KOPT-K1 (cell line): ENCODE data around the gene COL13A1.

Experiments used
- H3K27ac ChIP-seq: fragments of 200-600 bp; sonication (generic); 2 replicates; pipeline ENCODE4 v1.5.1; 2016; ENCODE audit warnings: antibody characterized with exemption, mild to moderate bottlenecking, low read depth, low read length; ENCODE audit not compliant: poor library complexity, severe bottlenecking
- H3K36me3 ChIP-seq: fragments of 200-600 bp; sonication (generic); 2 replicates; pipeline ENCODE4 v1.5.1; 2017; ENCODE audit warnings: antibody characterized with exemption, mild to moderate bottlenecking, low read length, moderate library complexity; ENCODE audit not compliant: insufficient read depth
- H3K9me3 ChIP-seq: fragments of 200-600 bp; sonication (generic); 2 replicates; pipeline ENCODE4 v1.5.1; 2017; ENCODE audit warnings: antibody characterized with exemption, low read length, mild to moderate bottlenecking; ENCODE audit not compliant: insufficient read depth, poor library complexity, severe bottlenecking

COL13A1 gene

DNA sequence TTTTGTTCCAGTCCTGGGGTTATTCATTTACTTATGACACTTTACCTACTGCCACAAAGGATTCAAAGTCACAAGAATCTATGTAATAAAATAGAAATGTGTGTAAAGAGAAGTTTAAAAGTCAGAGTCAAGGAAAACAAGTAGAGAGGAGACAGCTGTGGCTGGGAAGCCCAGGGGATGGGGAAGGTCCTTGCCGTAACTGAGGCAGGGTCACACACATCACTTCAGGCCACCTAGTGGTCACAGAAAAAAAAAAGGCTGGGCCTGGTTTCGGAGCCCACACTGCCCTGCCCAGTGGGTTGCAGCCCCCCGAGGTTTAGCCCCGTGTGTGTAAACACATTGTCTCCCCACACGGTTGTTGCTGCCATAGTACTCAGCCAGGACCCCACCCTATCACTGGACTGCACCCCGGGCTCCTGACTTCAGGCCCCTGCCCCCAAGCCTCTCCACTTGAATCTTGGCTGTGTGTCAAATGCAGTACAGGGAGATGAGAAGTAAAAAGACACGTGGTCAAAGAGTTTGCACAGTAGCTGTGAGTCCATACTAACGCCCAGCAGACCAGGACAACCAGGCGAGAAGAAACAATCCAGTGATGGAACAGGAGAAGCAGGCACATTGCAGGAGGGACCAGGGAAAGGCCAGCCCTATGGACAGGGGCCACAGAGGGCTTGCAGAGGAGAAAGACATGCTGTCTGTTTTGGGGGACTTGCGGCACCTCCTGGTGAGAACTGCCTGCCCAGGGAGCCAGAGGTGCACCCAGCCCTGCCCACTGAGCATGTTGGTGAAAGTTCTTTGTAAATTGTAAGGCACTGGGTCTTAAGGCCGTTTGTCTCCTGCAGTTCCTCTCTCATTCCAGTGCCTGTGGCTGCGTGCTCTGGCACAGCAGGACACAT lies 159.5 kb downstream of the COL13A1 start:
- Histone ChIP-seq H3K27ac (no peak overlapping the region), H3K36me3 (no peaks in the 10 kb centered on the region), H3K9me3 (no peaks in the 10 kb centered on the region)

DNA sequence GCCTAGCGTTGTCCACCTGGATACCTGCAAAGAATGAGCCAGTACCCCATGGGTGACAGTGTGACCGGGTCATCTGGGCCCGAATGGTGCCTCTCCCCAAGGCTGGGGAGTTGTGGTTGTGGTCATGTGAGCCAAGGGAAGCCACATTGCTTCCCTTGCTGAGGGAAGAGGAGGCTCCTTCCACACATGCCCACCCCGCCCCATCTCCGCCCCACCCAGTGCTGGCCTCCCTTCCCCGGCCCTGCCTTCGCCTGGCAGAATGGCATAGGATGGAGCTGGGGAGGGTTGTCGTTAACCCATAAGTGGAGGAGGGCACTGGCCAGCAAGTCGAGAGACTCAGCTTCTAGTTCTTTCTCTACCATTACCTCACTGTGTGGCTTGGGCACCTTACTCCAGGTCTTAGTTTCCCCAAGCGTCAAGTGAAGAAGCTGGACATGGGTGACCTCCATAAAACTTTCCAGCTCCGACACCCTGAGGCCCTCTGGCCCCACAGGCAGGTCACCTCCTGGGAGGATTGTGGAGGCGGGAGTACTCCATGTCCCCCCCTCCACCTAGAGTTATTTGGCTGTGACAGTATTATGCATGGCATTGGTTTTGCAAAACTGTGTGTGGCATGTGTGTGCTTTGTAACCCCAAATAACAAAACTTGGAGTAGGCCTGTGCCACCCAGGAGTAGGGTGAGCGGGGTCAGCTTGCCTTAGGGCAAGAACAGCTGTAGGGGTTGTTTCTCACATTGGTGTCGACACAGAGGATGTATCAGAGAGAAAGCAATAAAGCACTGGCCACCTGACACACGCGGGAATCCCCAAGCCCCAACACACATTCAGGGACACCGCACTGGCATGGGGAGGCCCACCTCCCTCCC lies 160.4 kb downstream of the COL13A1 start:
- Histone ChIP-seq H3K9me3 (no peaks in the 10 kb centered on the region), H3K27ac (no peak overlapping the region), H3K36me3 (no peaks in the 10 kb centered on the region)

DNA sequence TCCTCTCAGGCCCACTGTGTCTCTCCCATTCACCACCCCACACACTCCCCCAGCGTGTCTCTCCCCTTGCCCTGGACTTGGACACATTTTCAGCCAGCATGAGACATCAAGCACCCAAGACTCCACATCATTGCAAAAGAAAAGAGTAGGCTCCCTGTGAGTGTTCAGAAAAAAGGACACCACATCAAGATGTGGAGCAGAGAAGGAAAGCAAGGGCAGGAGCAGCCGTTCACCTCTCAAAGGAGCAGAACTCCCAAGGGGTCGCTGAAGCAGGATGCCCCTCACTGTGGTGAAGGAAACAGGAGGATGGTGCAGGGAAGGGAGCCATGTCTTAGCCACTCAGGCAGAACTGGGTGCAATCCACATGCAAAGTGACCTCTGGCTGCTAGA lies 161.0 kb downstream of the COL13A1 start:
- Histone ChIP-seq H3K36me3 (no peaks in the 10 kb centered on the region), H3K9me3 (no peaks in the 10 kb centered on the region), H3K27ac (no peak overlapping the region)

DNA sequence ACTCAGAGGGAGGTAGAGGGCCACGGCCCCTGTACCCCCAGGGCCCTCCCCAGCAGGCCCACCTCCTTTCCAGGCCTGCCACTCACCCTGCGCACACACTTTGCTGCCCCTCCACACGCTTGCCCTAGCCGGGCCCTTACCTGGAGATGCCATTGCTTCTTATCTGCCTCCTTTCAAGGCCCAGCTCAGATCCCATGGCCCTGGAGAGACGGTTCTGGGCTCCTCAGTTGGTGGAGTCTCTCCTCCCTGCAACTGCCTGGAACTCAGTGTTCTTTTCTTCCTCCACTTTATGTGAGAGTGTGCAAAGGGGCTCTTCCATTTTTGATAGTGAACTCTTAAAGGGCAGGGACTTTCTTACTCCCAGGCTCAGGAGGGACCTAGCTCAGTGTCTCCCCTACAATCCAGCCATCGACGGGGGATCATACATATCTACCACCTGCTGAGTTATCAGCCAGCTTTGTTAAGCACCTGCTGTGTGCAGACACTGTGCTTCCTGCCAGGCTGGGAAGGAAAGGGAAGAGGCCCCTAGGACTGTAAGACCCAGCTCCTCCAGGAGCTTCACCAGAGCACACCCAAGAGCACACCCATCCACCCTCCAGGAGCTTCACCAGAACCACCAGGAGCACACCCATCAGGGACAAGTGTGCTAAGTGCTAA lies 161.6 kb downstream of the COL13A1 start:
- Histone ChIP-seq H3K27ac (no peak overlapping the region), H3K36me3 (no peaks in the 10 kb centered on the region)

DNA sequence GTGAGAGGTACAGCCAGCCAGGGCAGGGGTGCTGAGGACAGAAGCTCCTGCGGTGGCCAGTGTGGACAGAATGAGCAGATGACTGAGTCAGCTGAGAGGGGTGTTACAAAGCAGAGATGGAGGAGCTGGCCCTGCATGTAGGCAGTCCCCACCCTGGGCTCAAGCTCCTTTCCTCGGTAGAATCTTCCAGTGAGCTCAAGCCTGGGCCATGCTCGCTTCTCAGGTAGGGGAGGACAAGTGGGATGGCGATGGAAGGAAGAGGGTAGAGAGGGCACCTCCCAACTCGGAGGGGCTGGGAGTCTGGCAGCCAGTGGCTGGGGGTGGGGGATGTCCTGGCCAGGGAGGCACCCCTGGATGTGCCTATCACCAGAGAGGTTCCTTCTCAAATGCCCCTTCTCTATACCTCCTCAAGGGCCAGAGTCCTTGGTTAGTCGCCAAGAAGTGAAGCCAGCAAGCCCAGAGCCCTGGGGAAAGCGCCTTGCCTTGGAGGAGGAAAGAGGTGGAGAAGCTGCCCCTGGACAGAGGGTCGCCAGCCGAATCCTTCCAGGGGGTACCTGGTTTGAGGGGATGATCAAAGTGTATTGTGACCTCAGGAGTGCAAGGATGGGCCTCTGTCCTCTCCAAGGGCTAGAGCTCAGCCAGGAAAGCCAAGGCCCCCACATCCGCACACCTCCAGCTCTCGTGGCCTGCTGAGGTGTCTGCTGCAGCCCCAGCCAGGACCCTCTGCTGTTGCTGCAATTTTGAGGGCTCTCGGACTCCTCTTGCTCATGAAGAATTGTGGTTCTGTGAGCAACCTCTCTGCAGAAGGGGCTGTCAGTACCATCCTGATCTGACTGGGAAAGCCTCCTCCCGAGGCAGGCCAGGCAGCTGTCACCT lies 162.4 kb downstream of the COL13A1 start:
- Histone ChIP-seq H3K27ac (no peak overlapping the region), H3K36me3 (no peaks in the 10 kb centered on the region), H3K9me3 (no peaks in the 10 kb centered on the region)

More for the DNA sequence above, 161.6 kb downstream of the COL13A1 start:
- no peaks in the 10 kb centered on the region for H3K9me3 ChIP-seq

DNA sequence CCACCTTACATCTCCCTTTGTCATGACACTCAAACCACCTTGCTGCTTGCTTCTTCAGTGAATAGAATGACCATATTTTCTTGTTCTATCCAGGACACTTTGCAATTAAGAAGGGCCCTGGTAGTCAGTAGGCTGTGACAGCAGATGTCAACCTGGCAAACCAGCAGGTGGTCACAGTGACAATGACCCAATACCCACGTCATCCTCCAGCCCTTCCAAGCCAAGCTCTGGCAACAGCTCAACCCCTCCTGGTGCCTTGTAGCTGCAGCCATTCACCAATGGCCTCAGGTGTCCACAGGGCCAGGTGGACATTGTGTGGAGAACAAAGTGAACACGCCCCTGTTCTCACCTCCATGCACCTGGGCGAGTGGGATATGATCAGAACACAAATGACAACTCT lies 163.4 kb downstream of the COL13A1 start:
- Histone ChIP-seq H3K27ac (no peak overlapping the region), H3K9me3 (no peaks in the 10 kb centered on the region), H3K36me3 (no peaks in the 10 kb centered on the region)

DNA sequence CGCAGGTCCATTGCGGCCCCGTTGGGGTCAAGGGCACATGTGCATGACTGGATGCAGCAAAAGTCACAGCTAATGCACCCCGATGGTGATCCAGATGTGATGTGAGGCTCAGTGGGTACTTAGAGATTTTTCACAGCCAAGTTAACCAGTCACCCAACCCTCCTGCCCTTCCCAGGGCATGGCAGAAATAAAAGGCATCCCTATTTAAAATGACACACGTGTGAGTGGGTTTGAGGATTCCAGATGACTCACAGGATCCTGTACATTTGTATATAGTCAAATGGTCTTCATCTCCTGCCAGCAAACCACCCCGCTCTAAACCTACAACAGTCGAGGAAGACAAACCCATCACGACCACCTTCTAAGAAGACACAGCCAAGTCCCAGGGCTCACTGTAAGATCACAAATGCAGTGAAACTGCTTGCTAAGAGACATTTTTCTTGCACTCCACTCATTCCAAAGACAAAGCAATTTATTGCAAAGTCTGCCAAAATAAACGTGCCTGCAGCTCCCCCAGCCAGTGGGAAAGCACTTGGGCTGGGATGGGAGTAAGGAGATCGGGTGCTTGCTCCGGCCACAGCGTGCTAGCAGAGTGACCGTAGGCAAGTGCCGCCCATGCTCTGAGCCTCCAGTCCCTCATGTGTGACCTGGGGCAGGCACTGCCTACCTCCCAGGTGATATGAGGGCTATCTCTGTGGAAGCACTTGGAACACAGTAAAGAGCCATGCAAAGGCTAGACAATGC lies 164.4 kb downstream of the COL13A1 start:
- no peak overlapping the region for H3K27ac ChIP-seq
- no peaks in the 10 kb centered on the region for H3K9me3 ChIP-seq
- no peaks in the 10 kb centered on the region for H3K36me3 ChIP-seq

DNA sequence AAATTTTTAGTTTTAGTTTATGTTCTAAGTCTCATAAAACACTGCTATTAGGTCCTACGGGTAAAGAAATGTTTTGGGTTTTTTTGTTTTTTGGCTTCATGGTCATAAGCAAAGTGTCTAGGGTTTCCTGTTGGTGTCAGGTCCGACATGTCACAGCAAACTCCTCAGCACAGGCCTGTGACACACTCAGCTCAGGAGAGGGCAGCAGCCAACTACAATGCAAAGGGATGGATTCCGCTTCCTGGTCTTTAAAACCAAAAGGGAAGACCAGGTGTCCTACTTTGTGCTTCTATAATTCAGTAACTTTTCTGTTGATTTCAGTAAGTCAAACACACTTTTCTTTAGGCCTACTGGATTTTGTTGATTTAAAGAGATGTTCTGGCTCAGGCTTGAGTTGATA lies 167.1 kb downstream of the COL13A1 start:
- H3K27ac ChIP-seq = no peak overlapping the region
- no peaks in the 10 kb centered on the region for H3K36me3 ChIP-seq
- H3K9me3 ChIP-seq = no peaks in the 10 kb centered on the region

DNA sequence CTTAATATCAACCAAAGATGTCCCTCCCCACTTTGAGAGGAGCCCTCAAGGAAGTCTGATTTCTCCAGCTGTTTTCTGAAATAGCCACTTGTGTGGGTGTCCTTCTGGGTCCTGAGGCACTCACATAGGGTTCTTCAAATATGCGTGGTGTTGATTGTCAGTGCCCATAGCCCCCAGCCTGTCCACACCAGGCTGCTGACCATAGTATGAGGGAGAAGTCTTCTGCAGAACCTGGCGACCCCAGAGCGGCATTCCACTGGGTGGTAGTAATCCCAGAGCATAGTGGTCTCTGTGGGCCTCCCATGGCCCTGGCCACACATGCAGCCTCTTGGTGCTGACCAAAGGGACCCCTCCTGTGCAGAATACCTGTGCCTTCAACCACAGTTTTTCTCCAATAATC lies 168.3 kb downstream of the COL13A1 start:
- Histone ChIP-seq H3K9me3 (no peaks in the 10 kb centered on the region), H3K27ac (no peak overlapping the region), H3K36me3 (no peaks in the 10 kb centered on the region)

DNA sequence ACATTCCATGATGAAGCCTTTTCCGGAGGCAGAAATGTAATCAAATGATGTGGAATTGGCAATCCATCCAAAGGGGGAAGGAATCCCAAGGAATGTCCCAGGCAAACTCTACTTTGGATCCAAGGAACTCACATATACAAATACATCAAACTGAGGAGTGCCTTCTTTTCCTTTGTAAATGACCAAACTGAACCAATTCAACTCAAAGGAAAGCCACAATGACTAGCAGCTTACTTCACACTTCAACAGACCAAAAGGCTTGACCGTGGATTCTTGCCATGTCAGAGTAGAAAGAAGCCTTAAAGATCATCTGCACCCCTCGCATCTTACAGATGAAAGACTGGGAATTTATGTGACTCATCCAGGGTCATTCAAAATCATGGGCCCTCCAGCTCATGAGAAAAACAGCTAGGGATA lies 171.3 kb downstream of the COL13A1 start:
- Histone ChIP-seq H3K27ac (no peak overlapping the region), H3K9me3 (peaks cover 4% of the 10 kb centered on the region), H3K36me3 (no peaks in the 10 kb centered on the region)

DNA sequence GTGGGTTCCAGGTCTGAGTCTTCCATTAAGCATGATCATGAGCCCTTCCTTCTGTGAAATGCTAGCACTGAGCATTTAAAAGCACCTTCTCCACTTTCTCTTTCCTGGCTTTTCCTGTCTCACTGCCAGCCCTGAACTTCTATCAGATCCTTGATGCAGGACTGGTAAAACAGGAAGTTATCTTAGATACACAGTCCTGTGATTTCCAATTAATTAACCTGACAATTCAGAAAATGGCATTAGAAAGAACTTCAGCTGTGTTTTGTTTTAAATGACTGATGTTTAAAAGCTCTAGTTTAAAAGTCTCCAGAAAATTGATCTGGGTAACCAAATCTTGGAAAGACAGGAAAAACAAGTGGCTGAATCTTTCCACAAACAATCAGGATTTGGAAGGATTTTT lies 172.0 kb downstream of the COL13A1 start:
- Histone ChIP-seq H3K27ac (no peak overlapping the region), H3K36me3 (no peaks in the 10 kb centered on the region), H3K9me3 (peaks cover 10% of the 10 kb centered on the region)

DNA sequence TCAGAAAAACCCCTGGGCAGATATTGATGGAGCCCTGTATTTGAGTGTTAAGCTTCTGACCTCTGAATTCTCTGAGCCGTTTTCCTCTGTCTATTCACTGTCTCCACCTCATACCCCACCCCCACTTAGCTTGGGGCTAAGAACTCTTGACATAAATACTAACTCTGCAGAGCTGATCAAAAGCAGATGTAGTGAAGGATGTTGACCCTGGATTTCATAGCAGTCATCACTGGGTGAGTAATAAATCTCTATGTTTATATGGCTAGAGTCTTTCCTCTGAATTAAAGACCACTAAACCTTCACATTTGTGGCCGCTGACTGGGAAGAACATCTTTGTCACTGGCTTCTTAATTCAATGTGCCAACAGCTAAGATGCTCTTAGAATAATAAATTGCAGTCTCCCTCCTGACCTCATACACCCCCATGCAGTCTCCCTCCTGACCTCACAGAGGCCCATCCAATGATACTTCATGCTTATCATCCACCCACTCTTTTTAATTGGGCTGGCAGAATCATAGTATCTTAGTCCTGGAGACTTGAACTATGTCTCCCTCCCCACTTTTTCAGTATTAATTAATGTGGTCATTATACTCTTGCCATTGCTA lies 172.9 kb downstream of the COL13A1 start:
- peaks cover 16% of the 10 kb centered on the region for H3K9me3 ChIP-seq
- no peak overlapping the region for H3K27ac ChIP-seq
- no peaks in the 10 kb centered on the region for H3K36me3 ChIP-seq

DNA sequence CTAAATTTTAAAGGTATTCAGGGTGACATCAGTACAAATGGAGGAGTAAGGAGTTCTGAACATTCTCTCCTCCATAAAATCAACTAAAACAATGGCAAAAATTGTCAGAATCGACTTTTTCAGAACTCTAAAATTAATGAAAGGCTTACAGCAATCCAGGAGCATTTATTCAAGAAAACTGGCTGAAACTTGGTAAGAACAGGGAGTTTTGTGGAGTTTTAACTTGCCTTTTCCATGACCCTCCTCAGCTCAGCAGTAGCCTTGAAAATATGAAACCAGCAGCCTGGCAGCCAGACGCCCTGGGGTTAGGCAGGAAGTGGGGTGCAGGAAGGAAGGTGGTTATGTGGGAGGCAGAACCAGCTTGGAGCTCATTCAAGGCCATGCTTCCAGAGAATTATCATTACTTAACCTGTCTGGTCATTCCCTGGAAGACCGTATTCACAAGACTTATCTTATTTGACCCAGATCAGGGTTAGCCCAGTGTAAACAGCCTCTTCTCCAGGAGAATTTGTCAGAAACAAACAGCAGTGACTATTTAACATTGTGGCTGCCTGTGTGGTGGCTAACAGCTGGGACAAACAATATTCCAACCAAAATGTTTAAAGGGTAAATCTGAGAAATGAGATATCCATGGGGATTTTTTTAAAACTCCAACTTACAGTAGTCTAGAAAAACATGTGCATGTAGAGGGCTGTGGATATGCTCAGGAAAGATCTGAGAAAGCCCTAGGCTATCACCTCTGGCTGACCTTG lies 175.3 kb downstream of the COL13A1 start:
- Histone ChIP-seq H3K27ac (no peak overlapping the region), H3K9me3 (peaks cover 38% of the 10 kb centered on the region), H3K36me3 (no peaks in the 10 kb centered on the region)
